ENCODE results near the gene ZFAND2A.

ZFAND2A gene

GRCh38 chr7:1105189-1105588 lies 54.8 kb downstream of the ZFAND2A start:
- DNase-seq, result no peak

DNA sequence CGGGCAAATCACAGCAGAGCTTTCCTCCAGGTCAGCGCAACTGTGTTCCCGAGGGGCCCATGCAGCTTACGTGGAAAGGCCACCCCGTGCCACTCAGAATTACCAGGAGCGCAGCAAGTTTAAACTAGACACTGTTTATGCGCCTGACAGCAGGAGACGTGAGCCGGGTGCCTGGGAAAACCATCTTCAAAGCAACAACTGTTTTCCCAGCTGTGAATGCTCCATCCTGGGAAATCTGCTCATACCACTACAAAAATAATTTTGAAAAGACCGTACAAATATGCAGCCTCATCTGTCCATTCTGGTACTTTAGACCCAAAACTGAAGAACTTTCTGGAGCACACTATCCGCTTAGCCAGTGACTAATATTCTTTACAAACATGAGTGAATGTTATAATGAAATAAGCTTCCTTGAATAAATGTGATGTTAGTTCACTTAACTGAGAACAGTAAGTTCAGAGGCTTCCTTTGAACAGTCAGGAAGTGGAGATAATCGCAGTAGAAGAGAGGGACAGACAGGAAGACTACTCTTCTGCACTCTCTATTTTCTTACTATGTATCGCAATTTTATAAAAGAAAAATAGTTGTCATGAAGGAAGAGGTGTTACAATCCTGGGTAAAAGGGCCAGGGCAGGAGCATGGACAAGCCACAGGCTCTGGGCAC lies 55.3 kb downstream of the ZFAND2A start:
- DNase-seq, result no peak

GRCh38 chr7:1103789-1104515 lies 56.0 kb downstream of the ZFAND2A start:
- DNase-seq, result no peak

DNA sequence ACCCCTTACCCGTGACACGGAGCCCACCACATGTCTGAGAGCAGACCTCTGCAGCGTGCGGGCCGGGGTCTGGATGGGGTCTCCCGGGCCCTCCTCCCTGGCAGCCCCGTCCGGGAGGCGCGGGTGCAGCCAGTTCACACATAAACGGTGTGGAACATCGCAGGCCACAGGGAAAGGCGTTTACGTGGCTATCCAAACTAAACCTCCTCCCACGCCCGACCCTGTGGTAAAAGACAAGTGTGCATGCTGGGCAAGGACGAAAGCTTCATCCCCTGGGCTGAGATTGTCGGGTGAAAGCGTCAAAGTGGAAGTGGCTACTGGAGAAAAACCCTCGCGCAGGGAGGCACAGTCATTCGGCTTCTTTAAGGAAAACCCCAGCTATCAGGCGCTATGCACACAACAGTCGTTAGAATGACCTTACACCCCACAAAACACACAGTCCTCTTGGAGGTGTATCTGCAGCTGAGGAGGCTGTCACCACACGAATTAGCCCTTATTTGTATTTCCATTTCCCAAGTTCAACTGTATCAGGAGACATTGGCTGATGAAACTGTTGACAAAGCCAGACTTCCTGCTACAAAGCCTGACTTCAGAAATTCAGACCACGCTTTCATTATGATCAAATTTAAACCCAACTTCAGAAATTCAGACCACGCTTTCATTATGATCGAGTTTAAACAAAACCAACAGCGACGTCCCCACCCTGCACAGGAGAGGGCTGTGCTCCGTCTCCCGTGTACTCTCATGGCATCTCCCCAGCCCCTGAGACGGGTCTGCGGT lies 56.8 kb downstream of the ZFAND2A start:
- DNase-seq, result no peak

Measured in activated effector memory CD4-positive, alpha-beta T cell treated with anti-CD3 and anti-CD28 coated beads, Interleukin-2, amount 50 U/mL, for 16 hours (primary cell).